Spleen (tissue), 11 donors: Measurements from ENCODE around the gene PODXL2. TPM values are rescaled to one million over a fixed set of nuclear protein-coding genes. Genes with fewer than 3 reads are reported as not detected.

Experiments used
- DNase-seq: peaks from one replicate; pipeline ENCODE4 v3.0.0-alpha.2; 2020
- H3K27ac ChIP-seq, 8 donors: fragments of 200-600 bp; sonication (generic) in 7 of 8; 1 replicate in 4 of 8; 2 replicates in 4 of 8; pipeline versions ENCODE4 v1.5.0 to v1.8.0; 2016 to 2021; ENCODE audit warnings: inconsistent platforms in 4 of 8, mild to moderate bottlenecking in 4 of 8, moderate library complexity in 1 of 8
- H3K27me3 ChIP-seq, 7 donors: fragments of 200-600 bp; sonication (generic) in 6 of 7; replicated peaks in 1 of 7; 1 replicate in 4 of 7; 2 replicates in 3 of 7; pipeline versions ENCODE4 v1.5.0 to v1.8.0; 2016 to 2021; ENCODE audit warnings: inconsistent platforms in 3 of 7, mild to moderate bottlenecking in 1 of 7
- H3K36me3 ChIP-seq, 6 donors: fragments of 200-600 bp; sonication (generic) in 5 of 6; 1 replicate in 4 of 6; 2 replicates in 2 of 6; pipeline versions ENCODE4 v1.5.0 to v1.8.0; 2016 to 2021; ENCODE audit warnings: inconsistent platforms in 2 of 6
- H3K4me1 ChIP-seq, 6 donors: fragments of 200-600 bp; sonication (generic) in 5 of 6; 1 replicate in 3 of 6; 2 replicates in 3 of 6; pipeline versions ENCODE4 v1.5.0 to v1.8.0; 2016 to 2021; ENCODE audit warnings: inconsistent platforms in 3 of 6
- H3K4me3 ChIP-seq, 8 donors: fragments of 200-600 bp; sonication (generic) in 7 of 8; 1 replicate in 4 of 8; 2 replicates in 4 of 8; pipeline versions ENCODE4 v1.5.0 to v1.8.0; 2016 to 2021; ENCODE audit warnings: inconsistent platforms in 4 of 8, mild to moderate bottlenecking in 4 of 8, moderate library complexity in 2 of 8
- H3K9me3 ChIP-seq, 8 donors: fragments of 200-600 bp; sonication (generic) in 7 of 8; 1 replicate in 4 of 8; 2 replicates in 4 of 8; pipeline versions ENCODE4 v1.5.0 to v1.8.0; 2016 to 2021; ENCODE audit warnings: inconsistent platforms in 4 of 8
- CTCF ChIP-seq, 11 experiments: fragments of 200-600 bp in 7 of 11; fragments of 450-650 bp in 4 of 11; sonication (generic) in 4 of 11; IDR thresholded peaks in 8 of 11; conservative IDR thresholded peaks in 3 of 11; 1 replicate in 7 of 11; 2 replicates in 4 of 11; pipeline versions ENCODE4 v1.4.0 to v1.8.0; 2016 to 2021; ENCODE audit warnings: antibody characterized with exemption in 11 of 11, inconsistent platforms in 4 of 11, mild to moderate bottlenecking in 1 of 11
- POLR2A ChIP-seq, 3 donors: fragments of 450-650 bp; IDR thresholded peaks; one replicate each; pipeline ENCODE4 v1.5.1; 2017; ENCODE audit warnings: antibody characterized with exemption in 3 of 3, mild to moderate bottlenecking in 1 of 3
- POLR2AphosphoS5 ChIP-seq, 3 donors: sonication (generic); formaldehyde crosslinking; IDR thresholded peaks; one replicate each; pipeline ENCODE4 v1.5.1; 2017; ENCODE audit warnings: antibody characterized with exemption in 3 of 3
- WGBS, 5 donors: extraction: QIAGEN DNeasy Blood & Tissue Kit in 3 of 5; methylation state at CpG; one replicate each; pipeline versions ENCODE4 v1.1.5 to v1.1.7; 2013 to 2018; 5-methylcytosine and 5-hydroxymethylcytosine counted together
- intact Hi-C: fragments of 100-400 bp; cut with DNase I; formaldehyde crosslinking; loops from one replicate; pipeline ENCODE4 v1.15.0; 2023; ENCODE audit warnings: low total_unique reads
- polyA plus RNA-seq, 3 donors: library from polyadenylated mRNA; stranded (reverse); fragments of 200-250 nt; gene quantifications; one replicate each; pipeline ENCODE4 v1.2.1, GENCODE V29; 2013
- total RNA-seq, 7 donors: library from RNA; depleted of rRNA in 3 of 7; stranded (reverse); fragments of >200 nt in 3 of 7; fragmentation: NEBNext Ultra II Directional in 4 of 7; extraction: Animal tissue kit (Norgen Biotek cat#: 25700) in 4 of 7; gene quantifications; one replicate each; pipeline versions ENCODE4 v1.1.0 to v1.2.1, GENCODE V29; 2016 to 2021
- donor health status: healthy with polysubstance abuse.
- donor health status: DM: no; HTN: no; CAD: no; lungs with moderate emphysema.
- donor health status: DM: no; HTN: no; CAD: no.
- donor health status: Bipolar disorder and iron deficiency.
- donor health status: healthy.
- donor health status: DM: no; HTN: no; CAD: no.
- donor health status: DM: yes; HTN: yes; CAD: no.

The PODXL2 gene
- total and polyA plus RNA-seq, 10 donors: 0.77 to 3.1 (median 2.4) TPM

DNA sequence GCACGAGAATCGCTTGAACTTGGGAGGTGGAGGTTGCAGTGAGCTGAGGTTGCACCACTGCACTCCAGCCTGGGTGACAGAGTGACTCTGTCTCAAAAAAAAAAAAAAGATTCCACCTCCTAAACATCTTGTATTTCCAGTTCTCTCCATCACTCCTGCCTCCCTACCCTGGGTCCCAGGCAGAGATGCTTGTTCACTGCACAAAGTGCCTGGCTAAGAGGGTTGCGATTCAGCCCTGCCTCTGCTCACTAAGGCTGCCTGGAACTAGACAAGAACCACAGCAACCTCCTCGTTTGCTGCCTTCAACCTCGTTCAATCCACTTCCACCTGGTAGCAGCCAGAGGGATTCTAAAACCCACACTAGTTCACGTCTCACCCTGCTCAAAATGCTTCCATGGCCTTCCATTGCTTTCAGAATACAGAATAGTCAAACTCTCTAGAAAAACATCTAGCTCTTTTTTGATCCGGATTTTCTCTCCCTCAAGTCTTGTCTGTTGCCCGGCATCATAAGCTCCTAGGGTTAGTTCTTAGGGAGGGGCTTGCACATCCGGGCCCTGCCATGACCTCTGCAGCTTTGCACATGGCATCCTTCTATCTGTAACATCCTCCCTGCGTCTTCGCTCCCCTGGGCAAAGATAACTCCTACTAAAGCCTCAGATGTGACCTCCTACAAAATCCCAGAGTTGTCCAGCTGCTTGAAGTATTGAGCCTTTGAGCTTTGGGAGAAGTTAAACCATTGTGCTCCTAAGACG lies 31.8 kb upstream of the PODXL2 start:
- WGBS, 5 donors: 66 to 84% (median 78%) methylated on average over 12 of the region's 12 CpGs
- Histone ChIP-seq H3K27me3 (no peaks in the 10 kb centered on the region), H3K4me3 (peak overlapping the region in 4 of 8 donors; percentile 60 to 72 (median 68)), H3K9me3 (no peaks in the 10 kb centered on the region), H3K36me3 (peaks cover 0 to 20% (median 0%) of the 10 kb centered on the region in 6 donors), H3K4me1 (peaks cover 0 to 42% (median 22%) of the 10 kb centered on the region in 6 donors), H3K27ac (peak overlapping the region in 4 of 8 donors; percentile 42 to 86 (median 78))
- intact Hi-C loops: no loop called here
- no peak for TF ChIP-seq POLR2AphosphoS5 (IDR thresholded peaks at IDR 0.05)
- TF ChIP-seq CTCF (IDR thresholded peaks at IDR 0.05 in 8 of 11, conservative IDR thresholded peaks at IDR 0.05 in 3 of 11): no peak
- TF ChIP-seq POLR2A (IDR thresholded peaks at IDR 0.05): no peak
- DNase-seq: no peak

GRCh38 chr3:127598841-127599570 lies 30.0 kb upstream of the PODXL2 start:
- H3K27ac ChIP-seq: peak overlapping the region; percentile 5 to 86 (median 74)
- no peaks in the 10 kb centered on the region for H3K9me3 ChIP-seq
- no peak for DNase-seq
- intact Hi-C loops: no loop called here
- 51 to 73% (median 63%) methylated on average over 13 to 14 of the region's 14 CpGs for WGBS, 5 donors
- peak overlapping the region in 7 of 8 donors; percentile 60 to 73 (median 69) for H3K4me3 ChIP-seq
- peaks cover 0 to 38% (median 0%) of the 10 kb centered on the region in 6 donors for H3K36me3 ChIP-seq
- no peaks in the 10 kb centered on the region for H3K27me3 ChIP-seq
- no peak for TF ChIP-seq CTCF (IDR thresholded peaks at IDR 0.05 in 8 of 11, conservative IDR thresholded peaks at IDR 0.05 in 3 of 11)
- TF ChIP-seq POLR2A (IDR thresholded peaks at IDR 0.05): no peak
- TF ChIP-seq POLR2AphosphoS5 (IDR thresholded peaks at IDR 0.05): no peak
- peaks cover 0 to 42% (median 22%) of the 10 kb centered on the region in 6 donors for H3K4me1 ChIP-seq

DNA sequence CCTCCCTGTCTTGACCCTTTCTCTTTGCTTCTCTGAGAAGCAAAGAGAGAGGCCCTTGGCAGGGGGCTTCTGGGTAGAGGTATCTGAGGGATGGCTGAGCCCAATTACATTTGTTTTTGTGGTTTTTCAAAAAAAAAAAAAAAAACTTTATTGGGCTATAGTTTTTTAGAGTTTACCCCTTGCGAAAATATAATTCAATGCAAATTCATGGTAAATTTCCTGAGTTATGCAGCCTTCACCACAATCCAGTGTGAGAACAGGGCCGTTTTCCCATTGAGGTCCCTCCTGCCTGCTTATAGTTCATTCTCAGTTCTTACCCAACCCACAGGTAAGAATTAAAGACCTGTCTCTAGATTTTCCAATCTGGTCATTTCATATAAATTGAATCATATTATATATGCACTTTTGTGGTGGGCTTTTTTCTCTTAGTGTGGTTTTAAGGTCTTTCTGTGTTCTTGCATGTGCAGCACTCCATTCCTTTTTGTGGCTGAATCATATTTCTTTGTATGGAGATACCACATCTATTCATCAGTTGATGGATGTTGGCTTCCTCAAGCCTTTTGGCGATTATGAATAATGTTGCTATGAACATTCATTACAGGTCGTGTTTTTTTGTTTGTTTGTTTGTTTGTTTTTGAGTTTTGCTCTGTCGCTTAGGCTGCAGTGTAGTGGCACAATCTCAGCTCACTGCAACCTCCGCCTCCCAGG lies 28.1 kb upstream of the PODXL2 start:
- H3K4me3 ChIP-seq: no peak overlapping the region
- DNase-seq: no peak
- intact Hi-C loops: no loop called here
- no peaks in the 10 kb centered on the region for H3K9me3 ChIP-seq
- TF ChIP-seq POLR2AphosphoS5 (IDR thresholded peaks at IDR 0.05): no peak
- 77 to 86% (median 79%) methylated on average over 6 of the region's 6 CpGs for WGBS, 5 donors
- no peak overlapping the region for H3K27ac ChIP-seq
- H3K36me3 ChIP-seq: peaks cover 0 to 57% (median 13%) of the 10 kb centered on the region in 6 donors
- no peaks in the 10 kb centered on the region for H3K27me3 ChIP-seq
- peaks cover 0 to 42% (median 22%) of the 10 kb centered on the region in 6 donors for H3K4me1 ChIP-seq

GRCh38 chr3:127604035-127604434 lies 24.9 kb upstream of the PODXL2 start:
- no peaks in the 10 kb centered on the region for H3K9me3 ChIP-seq
- no peak overlapping the region for H3K4me3 ChIP-seq
- no peak overlapping the region for H3K27ac ChIP-seq
- H3K27me3 ChIP-seq: no peaks in the 10 kb centered on the region
- H3K36me3 ChIP-seq: peaks cover 0 to 88% (median 35%) of the 10 kb centered on the region in 6 donors
- intact Hi-C loops: no loop called here
- DNase-seq: no peak
- TF ChIP-seq POLR2A (IDR thresholded peaks at IDR 0.05) (no peak), POLR2AphosphoS5 (IDR thresholded peaks at IDR 0.05) (no peak), CTCF (IDR thresholded peaks at IDR 0.05 in 8 of 11, conservative IDR thresholded peaks at IDR 0.05 in 3 of 11) (no peak)
- 84 to 91% (median 89%) methylated on average over 7 of the region's 7 CpGs for WGBS, 5 donors
- H3K4me1 ChIP-seq: peaks cover 0 to 34% (median 10%) of the 10 kb centered on the region in 6 donors
